K562 (cell line): ENCODE data around the gene CCNY. TPM values are rescaled to one million over a fixed set of nuclear protein-coding genes. Genes with fewer than 3 reads are reported as not detected.

ENCODE experiments used
- ATAC-seq: fragments of 200-7000 bp; cut with Tn5 transposase; 3 replicates; pipeline ENCODE4 v1.9.1; 2020; ENCODE audit warnings: moderate library complexity
- BruUV-seq: library from RNA; stranded (reverse); fragments of 400-500 nt; replicated peaks from 2 replicates; lab custom pipeline; 2021; lab: Mats Ljungman, UMichigan
- CTCF ChIA-PET: fragments of 300-600 bp; formaldehyde crosslinking; extraction: SDS; loops from one replicate; lab custom pipeline; 2021; ENCODE audit warnings: low intra/inter-chr PET ratio; lab: Yijun Ruan, JAX
- POLR2A ChIA-PET: fragments of 300-600, 350-650 bp; sonication (Branson Sonifier 250); formaldehyde crosslinking; extraction: SDS; loops from one replicate; lab custom pipeline; 2021; ENCODE audit warnings: antibody characterized with exemption, inconsistent platforms; lab: Yijun Ruan, JAX
- DNase-seq, 4 experiments: peaks; one replicate each; pipeline versions ENCODE4 v3.0.0 to v3.0.0-alpha.2; 2011 to 2018; ENCODE audit warnings: low spot score in 3 of 4, mixed read lengths in 3 of 4; ENCODE audit errors: extremely low read depth in 1 of 4
- FAIRE-seq: peaks from 2 replicates; lab custom pipeline; 2011; peaks lifted over from hg19 to GRCh38; lab: Jason Lieb, UNC
- H2AFZ ChIP-seq: 2 replicates; pipeline ENCODE4 v1.6.0; 2011; ENCODE audit warnings: low read depth, low read length, control low read depth, inconsistent platforms
- H3K27ac ChIP-seq: fragments of 200-600 bp; 3 replicates; pipeline ENCODE4 v1.8.0; 2011; ENCODE audit warnings: low read depth, mild to moderate bottlenecking, control low read depth, inconsistent platforms, low read length, moderate library complexity, mixed read lengths; ENCODE audit errors: extremely low read depth
- H3K27me3 ChIP-seq, 2 experiments: fragments of 300-600 bp in 1 of 2; 2 replicates in 1 of 2; 3 replicates in 1 of 2; pipeline versions ENCODE4 v1.6.0 to v1.8.0; 2011; ENCODE audit warnings: inconsistent platforms in 2 of 2, low read length in 2 of 2, mild to moderate bottlenecking in 1 of 2, mixed read lengths in 1 of 2, moderate library complexity in 1 of 2; ENCODE audit not compliant: control insufficient read depth in 2 of 2, insufficient read depth in 2 of 2
- H3K36me3 ChIP-seq: fragments of 300-600 bp; 3 replicates; pipeline ENCODE4 v1.8.0; 2011; ENCODE audit warnings: mild to moderate bottlenecking, low read length, inconsistent platforms; ENCODE audit not compliant: control insufficient read depth, insufficient read depth
- H3K4me1 ChIP-seq, 2 experiments: fragments of 200-600 bp in 1 of 2; replicated peaks in 1 of 2; 2 replicates in 1 of 2; 3 replicates in 1 of 2; pipeline versions ENCODE4 v1.5.1 to v1.8.0; 2011; ENCODE audit warnings: inconsistent platforms in 2 of 2, low read length in 2 of 2, mild to moderate bottlenecking in 1 of 2, mixed read lengths in 1 of 2, moderate library complexity in 1 of 2; ENCODE audit not compliant: control insufficient read depth in 2 of 2, insufficient read depth in 2 of 2
- H3K4me2 ChIP-seq: 2 replicates; pipeline ENCODE4 v1.6.1; 2011; ENCODE audit warnings: low read length, control low read depth, inconsistent platforms, mixed read lengths; ENCODE audit not compliant: insufficient read depth
- H3K4me3 ChIP-seq: fragments of 200-600 bp; sonication (generic), shearing (Covaris generic); 2 replicates; pipeline ENCODE4 v1.5.1; 2016; ENCODE audit warnings: control low read depth, inconsistent platforms
- H3K79me2 ChIP-seq: fragments of 200-600 bp; 3 replicates; pipeline ENCODE4 v1.8.0; 2011; ENCODE audit warnings: low read length, inconsistent platforms; ENCODE audit not compliant: control insufficient read depth, insufficient read depth
- H3K9ac ChIP-seq, 2 experiments: 2 replicates each; pipeline versions ENCODE4 v1.6.0 to v1.6.1; 2011; ENCODE audit warnings: low read depth in 2 of 2, low read length in 2 of 2, control low read depth in 1 of 2, inconsistent platforms in 1 of 2, mild to moderate bottlenecking in 1 of 2, mixed read lengths in 1 of 2; ENCODE audit not compliant: insufficient read depth in 1 of 2
- H3K9me1 ChIP-seq: one replicate; pipeline ENCODE4 v1.6.0; 2011; ENCODE audit warnings: inconsistent platforms, mild to moderate bottlenecking, low read length, moderate library complexity; ENCODE audit not compliant: control insufficient read depth, insufficient read depth
- H3K9me3 ChIP-seq: replicated peaks from 2 replicates; pipeline ENCODE4 v1.5.1; 2011; ENCODE audit warnings: low read depth, low read length, inconsistent platforms; ENCODE audit not compliant: control insufficient read depth, insufficient read depth
- H4K20me1 ChIP-seq: replicated peaks from 2 replicates; pipeline ENCODE4 v1.6.1; 2011; ENCODE audit warnings: low read length, inconsistent platforms, mixed read lengths; ENCODE audit not compliant: control insufficient read depth, insufficient read depth
- CBFA2T2 ChIP-seq: fragments of 450-650 bp; conservative IDR thresholded peaks from 2 replicates; pipeline ENCODE4 v1.6.1; 2017; ENCODE audit warnings: mild to moderate bottlenecking
- CBX8 ChIP-seq: fragments of 200-600 bp; sonication (generic); IDR thresholded peaks from 2 replicates; pipeline ENCODE4 v1.6.1; 2012; ENCODE audit warnings: borderline replicate concordance, mixed run types, low read depth, mild to moderate bottlenecking, moderate library complexity, mixed read lengths, low read length, control low read depth, inconsistent platforms; ENCODE audit not compliant: poor library complexity, severe bottlenecking; ENCODE audit errors: extremely low read depth
- ETV5 ChIP-seq: sonication (generic); formaldehyde crosslinking; IDR thresholded peaks from 2 replicates; pipeline ENCODE4 v1.4.0; 2020; ENCODE audit warnings: low read depth, mild to moderate bottlenecking, missing genetic modification reagents
- EZH2 ChIP-seq: IDR thresholded peaks from 2 replicates; pipeline ENCODE4 v1.6.1; 2012; ENCODE audit warnings: low read depth, mild to moderate bottlenecking, inconsistent platforms, low read length, borderline replicate concordance
- HLTF ChIP-seq: fragments of 450-650 bp; IDR thresholded peaks from 2 replicates; pipeline ENCODE4 v1.6.1; 2016
- NFYB ChIP-seq: IDR thresholded peaks from 2 replicates; pipeline ENCODE4 v1.6.1; 2011; ENCODE audit warnings: mild to moderate bottlenecking, moderate library complexity; ENCODE audit not compliant: insufficient read length; ENCODE audit errors: extremely low read depth
- TBL1XR1 ChIP-seq, 2 experiments: IDR thresholded peaks; 2 replicates each; pipeline ENCODE4 v1.6.1; 2012; ENCODE audit warnings: improper control_type of control experiment in 2 of 2, low read length in 2 of 2, mild to moderate bottlenecking in 1 of 2
- ZNF436 ChIP-seq: fragments of 250-450, 450-650 bp; sonication (Bioruptor Pico); formaldehyde crosslinking; IDR thresholded peaks from 2 replicates; pipeline ENCODE4 v1.7.0; 2020; ENCODE audit warnings: mild to moderate bottlenecking
- WGBS: fragments of 100-300 bp; shearing (Covaris generic); methylation state at CpG from one replicate; pipeline ENCODE4 v1.1.6; 2016; ENCODE audit warnings: low coverage, mixed read lengths; ENCODE audit not compliant: insufficient coverage; ENCODE audit errors: missing lambda C conversion rate; 5-methylcytosine and 5-hydroxymethylcytosine counted together
- in situ Hi-C: fragments of 300-500 bp; cut with MboI; formaldehyde crosslinking; loops from 4 replicates; pipeline ENCODE4 v1.15.0; 2018; ENCODE audit warnings: inconsistent platforms, mixed read lengths
- intact Hi-C: fragments of 100-400 bp; cut with micrococcal nuclease; formaldehyde crosslinking; loops from 2 replicates; pipeline ENCODE4 v1.14.2; 2022
- polyA plus RNA-seq, 8 experiments: library from polyadenylated mRNA; depleted of rRNA in 4 of 8; stranded (reverse) in 5 of 8; unstranded in 3 of 8; fragments of >200 nt; fragmentation: Nextera tagmentation in 2 of 8; fragmentation: Illumina TruSeq in 1 of 8; extraction: Ambion mirVana in 2 of 8; extraction: Trizol in 1 of 8; gene quantifications; 2 replicates each; pipeline versions ENCODE4 v1.2.1 to v1.2.3, GENCODE V29; 2011 to 2014; ENCODE audit warnings: inconsistent platforms in 1 of 8, missing spikeins in 1 of 8
- total RNA-seq, 7 experiments: library from RNA; depleted of rRNA in 6 of 7; stranded (reverse); fragments of >200 nt in 6 of 7; fragmentation: Illumina TruSeq in 2 of 7; extraction: Trizol in 2 of 7; gene quantifications; 2 replicates each; pipeline versions ENCODE4 v1.2.1 to v1.2.3, GENCODE V29; 2011 to 2021; ENCODE audit warnings: low replicate concordance in 1 of 7
- TF ChIP-seq, protein P1 (sequence below): sonication (generic); formaldehyde crosslinking; IDR thresholded peaks from 2 replicates; pipeline ENCODE4 v1.8.0; 2022; ENCODE audit warnings: mild to moderate bottlenecking, missing genetic modification reagents
- TF ChIP-seq, protein P2 (sequence below): sonication (generic); formaldehyde crosslinking; IDR thresholded peaks from 2 replicates; pipeline ENCODE4 v1.9.0; 2022; ENCODE audit warnings: mild to moderate bottlenecking, missing genetic modification reagents
- TF ChIP-seq, protein P3 (sequence below), 2 experiments: fragments of 450-650 bp; conservative IDR thresholded peaks; 2 replicates each; pipeline ENCODE4 v1.6.1; 2017; ENCODE audit warnings: mild to moderate bottlenecking in 2 of 2, moderate library complexity in 2 of 2
- TF ChIP-seq, protein P4 (sequence below): fragments of 200-800 bp; sonication (Bioruptor generic); IDR thresholded peaks from 2 replicates; pipeline ENCODE4 v1.6.1; 2017; ENCODE audit warnings: missing genetic modification characterization, missing compliant biosample characterization

CCNY gene
- total and polyA plus RNA-seq, 9 of the 15 experiments (the other 6 are each of a cell fraction or from before 2014, with no cell fraction given), result 8.4 to 109 (median 38.6) TPM

DNA sequence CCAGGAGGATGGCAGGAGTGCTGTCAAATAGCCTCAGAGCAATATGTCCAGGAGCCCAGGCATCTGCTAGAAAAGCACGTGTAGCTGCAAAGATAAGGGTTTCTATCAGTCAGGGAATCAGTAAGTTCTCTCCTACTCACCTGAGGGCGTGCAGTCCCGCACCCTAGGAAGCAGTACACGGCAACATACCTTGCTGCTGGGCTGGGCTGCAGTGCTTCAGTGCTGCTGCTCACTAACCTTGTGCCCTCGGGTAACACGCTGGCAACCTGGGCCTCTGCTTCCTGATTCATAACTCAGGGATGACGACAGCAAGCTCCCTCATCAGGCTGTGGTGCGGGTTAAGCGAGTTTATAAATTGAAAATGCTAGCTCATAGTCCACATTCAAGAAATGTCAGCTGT is 29.5 kb upstream of the CCNY start:
- peak; percentile 21; the same call in 2 of the 3 replicates for ATAC-seq
- FAIRE-seq, result no peak
- TF ChIP-seq HLTF (no peak), ETV5 (no peak), ZNF436 (CRISPR knock-in tag) (no peak), EZH2 (no peak), CBFA2T2 (peak; percentile 52), CBX8 (no peak), NFYB (no peak), TBL1XR1 (IDR thresholded peaks at IDR 0.05; ENCODE audit: low read length in 2 of 2) (no peak)
- TF ChIP-seq, protein P1, sequence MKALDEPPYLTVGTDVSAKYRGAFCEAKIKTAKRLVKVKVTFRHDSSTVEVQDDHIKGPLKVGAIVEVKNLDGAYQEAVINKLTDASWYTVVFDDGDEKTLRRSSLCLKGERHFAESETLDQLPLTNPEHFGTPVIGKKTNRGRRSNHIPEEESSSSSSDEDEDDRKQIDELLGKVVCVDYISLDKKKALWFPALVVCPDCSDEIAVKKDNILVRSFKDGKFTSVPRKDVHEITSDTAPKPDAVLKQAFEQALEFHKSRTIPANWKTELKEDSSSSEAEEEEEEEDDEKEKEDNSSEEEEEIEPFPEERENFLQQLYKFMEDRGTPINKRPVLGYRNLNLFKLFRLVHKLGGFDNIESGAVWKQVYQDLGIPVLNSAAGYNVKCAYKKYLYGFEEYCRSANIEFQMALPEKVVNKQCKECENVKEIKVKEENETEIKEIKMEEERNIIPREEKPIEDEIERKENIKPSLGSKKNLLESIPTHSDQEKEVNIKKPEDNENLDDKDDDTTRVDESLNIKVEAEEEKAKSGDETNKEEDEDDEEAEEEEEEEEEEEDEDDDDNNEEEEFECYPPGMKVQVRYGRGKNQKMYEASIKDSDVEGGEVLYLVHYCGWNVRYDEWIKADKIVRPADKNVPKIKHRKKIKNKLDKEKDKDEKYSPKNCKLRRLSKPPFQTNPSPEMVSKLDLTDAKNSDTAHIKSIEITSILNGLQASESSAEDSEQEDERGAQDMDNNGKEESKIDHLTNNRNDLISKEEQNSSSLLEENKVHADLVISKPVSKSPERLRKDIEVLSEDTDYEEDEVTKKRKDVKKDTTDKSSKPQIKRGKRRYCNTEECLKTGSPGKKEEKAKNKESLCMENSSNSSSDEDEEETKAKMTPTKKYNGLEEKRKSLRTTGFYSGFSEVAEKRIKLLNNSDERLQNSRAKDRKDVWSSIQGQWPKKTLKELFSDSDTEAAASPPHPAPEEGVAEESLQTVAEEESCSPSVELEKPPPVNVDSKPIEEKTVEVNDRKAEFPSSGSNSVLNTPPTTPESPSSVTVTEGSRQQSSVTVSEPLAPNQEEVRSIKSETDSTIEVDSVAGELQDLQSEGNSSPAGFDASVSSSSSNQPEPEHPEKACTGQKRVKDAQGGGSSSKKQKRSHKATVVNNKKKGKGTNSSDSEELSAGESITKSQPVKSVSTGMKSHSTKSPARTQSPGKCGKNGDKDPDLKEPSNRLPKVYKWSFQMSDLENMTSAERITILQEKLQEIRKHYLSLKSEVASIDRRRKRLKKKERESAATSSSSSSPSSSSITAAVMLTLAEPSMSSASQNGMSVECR (CRISPR knock-in tag), result no peak
- TF ChIP-seq, protein P2, sequence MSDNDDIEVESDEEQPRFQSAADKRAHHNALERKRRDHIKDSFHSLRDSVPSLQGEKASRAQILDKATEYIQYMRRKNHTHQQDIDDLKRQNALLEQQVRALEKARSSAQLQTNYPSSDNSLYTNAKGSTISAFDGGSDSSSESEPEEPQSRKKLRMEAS, result peak; percentile 23; the same call in 1 of the 2 replicates
- TF ChIP-seq, protein P3, sequence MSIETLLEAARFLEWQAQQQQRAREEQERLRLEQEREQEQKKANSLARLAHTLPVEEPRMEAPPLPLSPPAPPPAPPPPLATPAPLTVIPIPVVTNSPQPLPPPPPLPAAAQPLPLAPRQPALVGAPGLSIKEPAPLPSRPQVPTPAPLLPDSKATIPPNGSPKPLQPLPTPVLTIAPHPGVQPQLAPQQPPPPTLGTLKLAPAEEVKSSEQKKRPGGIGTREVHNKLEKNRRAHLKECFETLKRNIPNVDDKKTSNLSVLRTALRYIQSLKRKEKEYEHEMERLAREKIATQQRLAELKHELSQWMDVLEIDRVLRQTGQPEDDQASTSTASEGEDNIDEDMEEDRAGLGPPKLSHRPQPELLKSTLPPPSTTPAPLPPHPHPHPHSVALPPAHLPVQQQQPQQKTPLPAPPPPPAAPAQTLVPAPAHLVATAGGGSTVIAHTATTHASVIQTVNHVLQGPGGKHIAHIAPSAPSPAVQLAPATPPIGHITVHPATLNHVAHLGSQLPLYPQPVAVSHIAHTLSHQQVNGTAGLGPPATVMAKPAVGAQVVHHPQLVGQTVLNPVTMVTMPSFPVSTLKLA (conservative IDR thresholded peaks at IDR 0.05), result peak in 1 of 2 experiments; percentile 56; a peak in 2 of 4 replicates
- TF ChIP-seq, protein P4, sequence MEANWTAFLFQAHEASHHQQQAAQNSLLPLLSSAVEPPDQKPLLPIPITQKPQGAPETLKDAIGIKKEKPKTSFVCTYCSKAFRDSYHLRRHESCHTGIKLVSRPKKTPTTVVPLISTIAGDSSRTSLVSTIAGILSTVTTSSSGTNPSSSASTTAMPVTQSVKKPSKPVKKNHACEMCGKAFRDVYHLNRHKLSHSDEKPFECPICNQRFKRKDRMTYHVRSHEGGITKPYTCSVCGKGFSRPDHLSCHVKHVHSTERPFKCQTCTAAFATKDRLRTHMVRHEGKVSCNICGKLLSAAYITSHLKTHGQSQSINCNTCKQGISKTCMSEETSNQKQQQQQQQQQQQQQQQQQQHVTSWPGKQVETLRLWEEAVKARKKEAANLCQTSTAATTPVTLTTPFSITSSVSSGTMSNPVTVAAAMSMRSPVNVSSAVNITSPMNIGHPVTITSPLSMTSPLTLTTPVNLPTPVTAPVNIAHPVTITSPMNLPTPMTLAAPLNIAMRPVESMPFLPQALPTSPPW, result no peak

More for the DNA sequence above, 29.5 kb upstream of the CCNY start:
- 2% methylated on average over 9 of the region's 9 CpGs for WGBS
- Histone ChIP-seq H3K9me3 (no peaks in the 10 kb centered on the region), H3K4me2 (no peak overlapping the region), H3K36me3 (no peaks in the 10 kb centered on the region), H4K20me1 (no peaks in the 10 kb centered on the region), H3K9me1 (no peaks in the 10 kb centered on the region), H3K4me1 (peaks cover 0 to 4% of the 10 kb centered on the region in 2 experiments; a peak in 2 of 5 replicates), H3K27me3 (peaks cover 10 to 19% of the 10 kb centered on the region in 2 experiments), H2AFZ (no peak overlapping the region), H3K9ac (peak overlapping the region in 1 of 2 experiments; percentile 63; a peak in 1 of 4 replicates), H3K79me2 (no peaks in the 10 kb centered on the region), H3K4me3 (no peak overlapping the region), H3K27ac (no peak overlapping the region)
- in situ Hi-C loops, result no loop called here
- intact Hi-C loops, result no loop called here
- DNase-seq, result peak in 1 of 4 experiments; percentile 12
- BruUV-seq, result no TSS peak
- CTCF ChIA-PET, result no interaction called here
- POLR2A ChIA-PET, result interaction anchor here (1.4 kb wide), 1 partner anchor 22 kb away, joined by 3 read pairs; no protein-coding TSS in a partner anchor
